ENCODE measurements around the gene KIAA0232.

GRCh38 chr4:6932475-6932874 lies 149.9 kb downstream of the KIAA0232 start:
- TF ChIP-seq, protein P1, sequence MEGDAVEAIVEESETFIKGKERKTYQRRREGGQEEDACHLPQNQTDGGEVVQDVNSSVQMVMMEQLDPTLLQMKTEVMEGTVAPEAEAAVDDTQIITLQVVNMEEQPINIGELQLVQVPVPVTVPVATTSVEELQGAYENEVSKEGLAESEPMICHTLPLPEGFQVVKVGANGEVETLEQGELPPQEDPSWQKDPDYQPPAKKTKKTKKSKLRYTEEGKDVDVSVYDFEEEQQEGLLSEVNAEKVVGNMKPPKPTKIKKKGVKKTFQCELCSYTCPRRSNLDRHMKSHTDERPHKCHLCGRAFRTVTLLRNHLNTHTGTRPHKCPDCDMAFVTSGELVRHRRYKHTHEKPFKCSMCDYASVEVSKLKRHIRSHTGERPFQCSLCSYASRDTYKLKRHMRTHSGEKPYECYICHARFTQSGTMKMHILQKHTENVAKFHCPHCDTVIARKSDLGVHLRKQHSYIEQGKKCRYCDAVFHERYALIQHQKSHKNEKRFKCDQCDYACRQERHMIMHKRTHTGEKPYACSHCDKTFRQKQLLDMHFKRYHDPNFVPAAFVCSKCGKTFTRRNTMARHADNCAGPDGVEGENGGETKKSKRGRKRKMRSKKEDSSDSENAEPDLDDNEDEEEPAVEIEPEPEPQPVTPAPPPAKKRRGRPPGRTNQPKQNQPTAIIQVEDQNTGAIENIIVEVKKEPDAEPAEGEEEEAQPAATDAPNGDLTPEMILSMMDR (IDR thresholded peaks at IDR 0.05; ENCODE audit: low read depth, low read length): no peak
- TF ChIP-seq POLR2A (IDR thresholded peaks at IDR 0.05; ENCODE audit: extremely low read depth, insufficient read length) (no peak), MAX (IDR thresholded peaks at IDR 0.05; ENCODE audit: low read depth, low read length) (no peak), MYC (IDR thresholded peaks at IDR 0.05; ENCODE audit: low read depth, low read length) (no peak)

Measured in NB4 (cell line).